Activated T-cell treated with anti-CD3 and anti-CD28 coated beads, Interleukin-2, amount 50 U/mL, for 24 hours (primary cell): ENCODE data around the gene ODAD4.

Experiments
- DNase-seq: peaks from one replicate; pipeline ENCODE4 v3.0.0-alpha.2; 2020
- H3K27ac Mint-ChIP-seq: 2 replicates; pipeline ENCODE4 v1.8.0; 2020; ENCODE audit warnings: mild to moderate bottlenecking, mixed read lengths
- H3K27me3 Mint-ChIP-seq: 2 replicates; pipeline ENCODE4 v1.8.0; 2020; ENCODE audit warnings: mixed read lengths
- H3K36me3 Mint-ChIP-seq: 2 replicates; pipeline ENCODE4 v1.8.0; 2020; ENCODE audit warnings: low read depth, mixed read lengths
- H3K4me1 Mint-ChIP-seq: 2 replicates; pipeline ENCODE4 v1.8.0; 2020; ENCODE audit warnings: low read depth, mixed read lengths
- H3K4me3 Mint-ChIP-seq: 2 replicates; pipeline ENCODE4 v1.8.0; 2020; ENCODE audit warnings: mild to moderate bottlenecking, moderate library complexity, mixed read lengths
- H3K9me3 Mint-ChIP-seq: 2 replicates; pipeline ENCODE4 v1.8.0; 2020; ENCODE audit warnings: mixed read lengths

ODAD4 gene

DNA sequence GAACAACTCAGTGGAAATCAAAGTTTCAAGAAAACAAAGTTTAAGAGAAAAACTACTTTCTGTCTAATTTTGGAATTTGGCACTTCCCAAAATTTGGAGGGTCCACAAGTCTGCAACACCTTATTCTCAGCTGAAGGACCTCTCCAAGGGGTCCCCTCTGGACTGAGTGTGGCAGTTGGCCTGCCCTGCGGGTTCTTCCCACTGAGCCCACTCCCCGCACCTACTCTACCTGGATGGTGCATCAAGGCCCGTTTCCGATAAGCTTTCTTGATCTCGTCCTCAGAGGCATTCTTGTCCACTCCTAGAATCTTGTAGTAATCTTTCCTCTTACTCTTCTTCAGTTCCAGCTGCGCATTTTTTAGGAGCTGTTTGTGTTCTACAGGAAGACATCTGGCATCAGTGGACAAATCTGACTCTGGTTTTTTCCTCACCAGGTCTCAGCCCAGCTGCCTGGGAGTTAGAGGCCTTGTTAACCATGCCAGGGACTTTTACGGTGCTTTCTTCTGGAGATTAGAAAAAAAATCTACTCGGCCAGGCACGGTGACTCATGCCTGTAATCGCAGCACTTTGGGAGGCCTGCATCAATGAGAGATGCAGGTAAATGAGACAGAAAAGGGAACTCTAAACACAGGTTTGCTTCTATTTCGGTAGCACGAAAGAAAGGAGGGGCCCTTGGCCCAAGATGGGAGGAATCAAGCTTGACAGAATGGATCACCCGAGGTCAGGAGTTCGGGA, 51.8 kb downstream of the ODAD4 start:
- Mint-ChIP-seq H3K4me1 (peaks cover under 1% of the 10 kb centered on the region), H3K36me3 (peaks cover 91% of the 10 kb centered on the region), H3K4me3 (no peak overlapping the region), H3K9me3 (no peaks in the 10 kb centered on the region), H3K27me3 (no peaks in the 10 kb centered on the region), H3K27ac (peak overlapping the region; percentile 74)
- peak; percentile 5 for DNase-seq

DNA sequence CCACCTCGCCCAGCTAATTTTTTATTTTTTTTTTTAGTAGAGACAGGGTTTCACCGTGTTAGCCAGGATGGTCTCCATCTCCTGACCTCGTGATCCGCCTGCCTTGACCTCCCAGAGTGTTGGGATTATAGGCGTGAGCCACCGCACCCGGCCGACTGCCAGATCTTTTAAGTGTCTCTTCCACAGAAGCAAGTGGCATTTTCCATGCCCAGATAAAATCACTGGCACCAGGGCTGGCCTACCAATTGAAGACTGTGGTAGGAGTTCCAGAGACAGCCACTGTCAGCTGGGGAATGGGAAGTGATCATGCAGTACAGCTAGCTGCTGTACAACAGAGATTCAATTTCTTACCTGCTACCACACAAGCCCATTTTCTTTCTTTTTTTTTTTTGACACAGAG, 54.0 kb downstream of the ODAD4 start:
- Mint-ChIP-seq H3K9me3 (no peaks in the 10 kb centered on the region), H3K27ac (no peak overlapping the region), H3K4me1 (peaks cover 15% of the 10 kb centered on the region), H3K27me3 (no peaks in the 10 kb centered on the region), H3K36me3 (peaks cover 98% of the 10 kb centered on the region), H3K4me3 (no peak overlapping the region)
- peak; percentile 13 for DNase-seq

DNA sequence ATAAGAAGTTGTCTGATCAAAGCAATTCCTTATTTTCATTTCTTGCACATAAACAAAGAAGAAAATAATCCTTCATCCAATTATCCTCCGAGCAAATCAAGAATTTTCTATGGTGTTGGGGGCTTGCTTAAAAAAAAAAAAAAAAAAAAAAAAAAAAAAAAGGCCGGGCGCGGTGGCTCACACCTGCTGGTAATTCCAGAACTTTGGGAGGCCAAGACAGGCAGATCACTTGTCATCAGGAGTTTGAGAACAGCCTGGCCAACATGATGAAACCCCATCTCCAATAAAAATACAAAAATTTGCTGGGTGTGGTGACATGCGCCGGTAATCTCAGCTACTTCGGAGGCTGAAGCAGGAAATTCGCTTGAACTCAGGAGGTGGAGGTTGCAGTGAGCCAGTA, 55.5 kb downstream of the ODAD4 start:
- no peaks in the 10 kb centered on the region for H3K27me3 Mint-ChIP-seq
- H3K4me1 Mint-ChIP-seq, result peaks cover 15% of the 10 kb centered on the region
- H3K27ac Mint-ChIP-seq, result peak overlapping the region; percentile 50
- H3K36me3 Mint-ChIP-seq, result peaks cover 99% of the 10 kb centered on the region
- H3K4me3 Mint-ChIP-seq, result no peak overlapping the region
- no peaks in the 10 kb centered on the region for H3K9me3 Mint-ChIP-seq
- DNase-seq, result peak; percentile 17

DNA sequence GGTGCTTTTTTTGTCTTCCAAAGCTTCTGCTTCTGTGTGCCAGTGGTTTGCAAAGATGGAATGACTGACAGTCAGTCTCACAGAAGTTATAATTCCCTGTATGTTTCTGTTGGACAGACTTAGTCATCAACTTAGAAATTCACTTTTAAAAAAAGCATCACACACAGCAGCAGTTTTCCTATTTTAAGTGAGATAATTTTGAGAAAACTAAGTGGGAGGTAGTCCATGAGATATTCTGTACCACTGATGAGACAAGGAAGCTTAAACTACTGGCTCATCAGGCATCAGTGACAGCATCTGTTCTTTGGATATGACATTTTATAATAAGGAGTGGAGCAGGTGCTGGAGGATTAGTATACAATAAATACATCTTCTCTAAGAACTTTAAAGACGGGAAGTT, 56.2 kb downstream of the ODAD4 start:
- Mint-ChIP-seq H3K27ac (peak overlapping the region; percentile 23), H3K27me3 (no peaks in the 10 kb centered on the region), H3K9me3 (no peaks in the 10 kb centered on the region), H3K36me3 (peaks cover 99% of the 10 kb centered on the region), H3K4me1 (peaks cover 15% of the 10 kb centered on the region), H3K4me3 (no peak overlapping the region)
- no peak for DNase-seq

DNA sequence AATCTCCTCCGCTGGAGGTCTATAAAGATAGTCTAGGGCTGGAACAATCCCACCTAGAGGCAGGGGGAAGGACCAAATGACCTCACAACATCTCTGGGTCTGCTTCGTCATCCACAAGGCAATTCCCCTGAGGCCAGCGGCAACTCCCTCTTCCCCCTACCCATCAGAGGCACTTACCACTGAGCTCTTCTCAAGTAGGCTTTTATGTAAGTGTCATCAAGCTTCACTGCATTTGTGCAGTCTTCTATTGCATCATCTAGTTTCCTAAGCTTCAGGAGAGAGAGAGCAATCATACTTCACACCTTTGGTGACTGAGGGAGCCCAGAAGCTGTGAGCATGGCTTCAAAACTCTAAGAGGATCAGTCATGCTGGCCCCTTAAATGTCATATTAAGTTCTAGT, 57.2 kb downstream of the ODAD4 start:
- H3K9me3 Mint-ChIP-seq, result no peaks in the 10 kb centered on the region
- H3K4me1 Mint-ChIP-seq, result peaks cover 15% of the 10 kb centered on the region
- no peak for DNase-seq
- H3K36me3 Mint-ChIP-seq, result peaks cover 99% of the 10 kb centered on the region
- no peaks in the 10 kb centered on the region for H3K27me3 Mint-ChIP-seq
- H3K27ac Mint-ChIP-seq, result peak overlapping the region; percentile 75
- no peak overlapping the region for H3K4me3 Mint-ChIP-seq

DNA sequence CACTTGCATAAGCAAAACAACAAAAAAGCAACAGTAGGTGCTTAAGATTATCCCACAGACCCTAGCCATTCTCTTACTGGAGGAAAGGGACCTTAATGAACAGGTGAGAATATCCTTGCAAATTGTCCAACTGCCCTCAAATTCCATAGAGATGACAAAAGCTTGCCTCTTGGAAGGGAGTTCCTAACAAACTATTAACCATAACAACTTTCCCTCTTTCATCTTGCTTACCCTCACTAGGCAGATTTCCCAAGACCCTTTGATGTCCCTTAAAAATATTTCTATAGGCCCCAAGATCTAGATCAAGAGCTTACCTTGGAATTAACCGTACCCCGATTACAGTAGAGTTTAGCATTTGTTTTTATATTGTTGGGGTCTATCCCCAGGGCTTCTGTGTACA, 58.0 kb downstream of the ODAD4 start:
- H3K36me3 Mint-ChIP-seq, result peaks cover 99% of the 10 kb centered on the region
- no peaks in the 10 kb centered on the region for H3K9me3 Mint-ChIP-seq
- peak overlapping the region; percentile 75 for H3K27ac Mint-ChIP-seq
- peaks cover 15% of the 10 kb centered on the region for H3K4me1 Mint-ChIP-seq
- no peak for DNase-seq
- H3K27me3 Mint-ChIP-seq, result no peaks in the 10 kb centered on the region
- H3K4me3 Mint-ChIP-seq, result no peak overlapping the region

DNA sequence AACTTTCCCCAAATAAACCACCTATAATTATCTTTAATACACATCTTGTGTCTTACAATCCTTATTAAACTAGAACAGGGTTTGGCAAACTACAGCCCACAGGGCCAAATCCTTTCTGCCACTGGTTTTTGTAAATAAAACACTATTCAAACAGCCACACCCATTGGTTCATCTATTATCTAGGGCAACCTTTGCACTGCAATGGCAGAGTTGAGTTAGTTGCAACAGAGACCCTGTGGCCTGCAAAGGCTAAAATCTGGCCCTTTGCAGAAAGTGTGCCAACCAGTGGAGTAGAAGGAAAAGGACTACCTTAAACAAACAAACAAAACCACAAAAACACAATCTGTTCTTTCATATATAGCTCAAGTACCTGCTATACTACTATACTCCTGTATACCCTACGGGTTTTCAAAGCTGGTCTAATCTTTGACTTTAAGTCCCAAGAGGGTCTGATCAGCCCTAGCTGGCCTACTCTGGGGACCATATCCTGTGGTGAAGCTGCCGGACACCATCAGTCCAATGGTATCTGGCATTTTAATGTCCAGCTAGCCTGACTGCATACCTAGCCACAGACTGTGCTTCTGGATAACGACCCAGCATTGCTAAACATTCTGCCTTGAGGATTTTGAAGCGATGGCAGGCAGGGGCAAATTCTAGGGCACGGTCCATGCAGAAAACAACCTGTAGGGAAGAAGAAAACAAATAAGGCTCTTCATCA, 59.4 kb downstream of the ODAD4 start:
- peak; percentile 3 for DNase-seq
- Mint-ChIP-seq H3K4me1 (peaks cover 15% of the 10 kb centered on the region), H3K4me3 (no peak overlapping the region), H3K36me3 (peaks cover 99% of the 10 kb centered on the region), H3K9me3 (no peaks in the 10 kb centered on the region), H3K27me3 (no peaks in the 10 kb centered on the region), H3K27ac (peak overlapping the region; percentile 8)

DNA sequence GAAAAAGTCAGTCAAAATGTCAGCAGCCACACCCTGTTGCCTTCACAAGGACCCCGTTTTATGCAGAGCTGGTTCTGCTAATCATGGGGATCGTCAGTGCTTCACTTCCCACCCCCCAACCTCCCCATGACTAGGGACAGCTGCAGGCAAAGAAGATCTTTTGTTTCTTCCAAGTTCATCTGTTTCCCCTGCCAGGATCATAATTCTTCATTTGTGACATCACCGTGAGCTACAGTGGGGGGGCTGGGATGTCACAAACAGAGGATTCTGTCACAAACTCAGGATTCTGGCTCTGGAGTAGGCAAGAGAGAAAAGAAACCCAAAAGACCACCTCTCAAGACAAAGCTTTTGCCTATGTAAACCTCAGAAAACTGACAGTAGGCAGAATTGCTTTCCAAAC, 62.2 kb downstream of the ODAD4 start:
- DNase-seq, result peak; percentile 23
- H3K4me1 Mint-ChIP-seq, result peaks cover 23% of the 10 kb centered on the region
- no peaks in the 10 kb centered on the region for H3K9me3 Mint-ChIP-seq
- no peak overlapping the region for H3K4me3 Mint-ChIP-seq
- H3K27ac Mint-ChIP-seq, result peak overlapping the region; percentile 51
- no peaks in the 10 kb centered on the region for H3K27me3 Mint-ChIP-seq
- peaks cover 99% of the 10 kb centered on the region for H3K36me3 Mint-ChIP-seq

DNA sequence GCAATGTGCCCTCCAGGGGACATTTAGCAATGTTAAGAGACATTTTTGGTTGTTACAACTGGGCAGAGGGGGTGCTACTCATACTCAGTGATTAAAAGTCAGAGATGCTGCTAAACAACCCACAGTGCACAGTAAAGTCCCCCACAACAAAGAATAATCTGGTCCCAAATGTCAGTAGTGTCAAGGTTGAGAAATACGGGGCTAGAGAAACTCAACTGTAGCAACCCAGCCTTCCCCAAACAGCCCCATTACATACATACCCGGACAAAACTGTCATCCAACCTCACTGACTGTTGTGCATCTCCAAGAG, 66.4 kb downstream of the ODAD4 start:
- Mint-ChIP-seq H3K36me3 (peaks cover 92% of the 10 kb centered on the region), H3K27ac (peak overlapping the region; percentile 83), H3K27me3 (no peaks in the 10 kb centered on the region), H3K4me3 (no peak overlapping the region), H3K4me1 (peaks cover 13% of the 10 kb centered on the region), H3K9me3 (no peaks in the 10 kb centered on the region)
- DNase-seq, result no peak

DNA sequence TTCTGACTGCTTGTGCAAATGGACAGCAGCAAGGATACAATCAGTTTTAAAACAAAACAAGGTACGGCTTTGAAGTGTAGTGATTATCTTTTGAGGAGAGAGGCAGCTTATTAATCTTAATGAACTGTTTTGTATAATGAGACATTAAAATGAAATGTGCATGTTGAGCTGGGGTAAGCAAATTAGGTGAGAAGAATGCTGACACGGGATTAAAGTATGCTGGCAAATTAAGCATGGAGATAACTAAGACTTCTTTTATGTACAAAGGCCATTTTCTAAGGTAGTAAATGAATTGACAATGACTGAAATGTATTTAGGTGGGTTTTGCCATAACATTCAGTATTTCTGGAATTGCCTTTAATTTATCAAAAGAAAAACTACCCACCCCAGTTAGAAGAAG, 68.1 kb downstream of the ODAD4 start:
- DNase-seq, result no peak
- Mint-ChIP-seq H3K36me3 (peaks cover 92% of the 10 kb centered on the region), H3K9me3 (no peaks in the 10 kb centered on the region), H3K27ac (no peak overlapping the region), H3K27me3 (no peaks in the 10 kb centered on the region), H3K4me1 (peaks cover 23% of the 10 kb centered on the region), H3K4me3 (no peak overlapping the region)

DNA sequence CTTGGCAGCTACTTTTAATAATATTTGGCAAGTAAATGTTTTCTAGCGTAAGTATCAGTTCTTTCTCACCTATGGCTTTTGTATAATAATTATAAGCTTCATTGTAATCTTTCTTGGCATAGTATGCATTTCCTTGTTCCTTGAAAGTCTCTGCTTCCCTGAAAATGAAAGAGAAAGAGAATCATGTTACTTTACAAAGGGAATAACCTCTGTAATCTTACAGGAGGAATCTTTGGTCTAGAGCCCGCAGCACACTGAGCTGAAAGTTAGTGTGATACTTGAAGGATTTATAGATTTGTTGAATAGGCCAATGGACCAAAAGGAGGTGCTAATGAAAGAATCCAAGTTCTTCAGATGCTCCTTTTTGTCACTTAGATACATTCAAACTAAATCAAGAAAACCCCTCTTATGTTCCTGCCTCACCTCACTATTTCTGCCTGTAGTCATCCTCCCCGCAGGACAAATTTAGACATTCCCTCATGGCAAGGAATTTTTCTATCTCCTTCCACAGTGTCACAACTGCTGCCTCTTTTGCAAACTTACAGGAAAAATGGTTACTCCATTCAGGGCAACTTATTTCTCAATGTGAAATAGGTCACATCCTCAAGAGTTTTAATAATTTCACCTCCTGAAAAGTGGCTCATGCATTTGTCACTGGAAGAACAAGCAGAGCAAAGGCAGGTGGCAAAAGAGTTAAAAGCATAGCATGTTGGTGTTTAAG, 70.2 kb downstream of the ODAD4 start:
- H3K27me3 Mint-ChIP-seq, result no peaks in the 10 kb centered on the region
- peaks cover 90% of the 10 kb centered on the region for H3K36me3 Mint-ChIP-seq
- H3K27ac Mint-ChIP-seq, result peak overlapping the region; percentile 50
- H3K9me3 Mint-ChIP-seq, result no peaks in the 10 kb centered on the region
- DNase-seq, result no peak
- H3K4me3 Mint-ChIP-seq, result no peak overlapping the region
- H3K4me1 Mint-ChIP-seq, result peaks cover 39% of the 10 kb centered on the region

DNA sequence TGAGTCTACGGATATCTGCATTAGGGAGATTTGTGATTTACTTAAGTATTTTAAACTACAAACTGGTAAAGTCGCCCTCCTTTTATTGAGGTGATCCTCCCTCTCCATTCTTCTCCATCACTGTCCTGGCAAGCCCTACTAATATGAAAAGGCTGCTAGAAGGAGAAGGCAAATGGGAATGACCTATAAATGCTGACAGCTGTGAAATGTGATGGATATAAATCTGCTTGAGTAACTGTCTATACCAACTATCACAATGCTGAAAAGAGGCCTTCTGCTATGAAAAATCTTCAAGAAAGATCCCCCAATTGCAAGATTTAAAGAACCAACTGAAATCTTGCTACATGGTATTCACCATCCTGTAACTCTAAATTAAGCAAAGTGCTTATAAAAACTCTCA, 71.3 kb downstream of the ODAD4 start:
- H3K4me1 Mint-ChIP-seq, result peaks cover 31% of the 10 kb centered on the region
- H3K36me3 Mint-ChIP-seq, result peaks cover 79% of the 10 kb centered on the region
- DNase-seq, result no peak
- no peaks in the 10 kb centered on the region for H3K27me3 Mint-ChIP-seq
- no peaks in the 10 kb centered on the region for H3K9me3 Mint-ChIP-seq
- H3K4me3 Mint-ChIP-seq, result no peak overlapping the region
- H3K27ac Mint-ChIP-seq, result no peak overlapping the region

DNA sequence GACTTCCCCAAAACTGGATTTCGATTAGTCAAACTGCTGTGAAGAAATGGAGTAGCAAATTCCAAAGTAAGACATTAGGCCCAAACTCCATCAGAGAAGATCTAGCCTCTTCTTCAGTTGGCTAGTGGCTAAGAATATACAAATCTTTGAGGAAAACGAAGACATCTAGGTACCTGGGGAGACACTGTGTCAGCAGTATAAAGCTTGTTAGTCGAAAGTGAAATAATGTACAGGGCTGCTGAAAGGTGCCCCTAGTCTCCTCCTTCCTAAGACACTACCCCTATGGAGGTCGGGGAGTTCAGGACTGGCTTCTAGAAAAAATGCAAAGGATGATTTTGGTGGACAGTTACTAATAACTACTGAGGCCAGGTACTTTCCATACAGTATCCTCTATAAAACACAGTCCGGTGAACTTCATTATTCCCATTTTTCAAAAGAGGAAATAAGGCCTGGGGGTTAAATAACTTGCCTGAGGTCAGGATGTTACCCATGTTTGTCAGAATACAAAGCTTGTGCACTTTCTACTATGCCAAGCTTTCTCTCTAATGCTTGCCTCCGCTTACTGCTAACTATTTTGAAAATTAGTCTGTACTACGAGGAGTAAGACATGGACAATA, 71.9 kb downstream of the ODAD4 start:
- Mint-ChIP-seq H3K27ac (no peak overlapping the region), H3K4me3 (no peak overlapping the region), H3K36me3 (peaks cover 76% of the 10 kb centered on the region), H3K4me1 (peaks cover 30% of the 10 kb centered on the region), H3K27me3 (no peaks in the 10 kb centered on the region), H3K9me3 (no peaks in the 10 kb centered on the region)
- no peak for DNase-seq

DNA sequence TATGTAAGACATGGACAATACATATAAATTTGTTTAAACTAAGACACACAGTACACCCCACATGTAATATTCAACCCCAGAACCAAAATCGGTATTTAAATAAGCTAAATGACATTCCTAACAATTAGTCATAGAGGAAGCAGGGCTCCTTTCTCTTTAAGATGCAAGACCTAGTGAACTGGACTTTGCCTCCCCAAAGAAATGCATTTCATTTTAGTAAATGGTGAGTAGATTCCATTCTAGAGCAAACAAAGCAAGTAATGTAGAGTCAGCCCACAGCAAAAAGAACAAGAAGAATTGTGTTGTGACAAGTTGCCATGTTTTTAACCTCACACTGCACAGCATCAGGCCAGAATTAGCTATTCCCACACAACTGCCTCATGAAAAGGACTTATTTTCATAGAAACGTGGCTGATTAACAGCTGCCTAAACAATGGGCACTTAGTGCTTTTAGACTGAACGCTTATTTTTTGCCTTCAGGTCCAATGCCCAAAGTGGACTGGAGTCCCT, 72.4 kb downstream of the ODAD4 start:
- Mint-ChIP-seq H3K36me3 (peaks cover 72% of the 10 kb centered on the region), H3K4me3 (no peak overlapping the region), H3K27ac (peak overlapping the region; percentile 15)

More for the DNA sequence above, 72.4 kb downstream of the ODAD4 start:
- no peak for DNase-seq
- Mint-ChIP-seq H3K27me3 (no peaks in the 10 kb centered on the region), H3K4me1 (peaks cover 30% of the 10 kb centered on the region), H3K9me3 (no peaks in the 10 kb centered on the region)
